Naive thymus-derived CD4-positive, alpha-beta T cell (primary cell): ENCODE measurements around the gene BMAL2. TPM values are rescaled to one million over a fixed set of nuclear protein-coding genes. Genes with fewer than 3 reads are reported as not detected.

Source experiments
- ATAC-seq: fragments of 150-1000 bp; cut with Tn5 transposase; 2 replicates; pipeline ENCODE4 v1.10.0; 2021; ENCODE audit warnings: mild to moderate bottlenecking, moderate library complexity
- CTCF ChIA-PET: fragments of 350-600 bp; sonication (Branson Sonifier 250); formaldehyde crosslinking; loops from one replicate; lab custom pipeline; 2021; ENCODE audit warnings: antibody characterized with exemption; lab: Charles Lee
- POLR2A ChIA-PET: fragments of 350-600 bp; sonication (Branson Sonifier 250); formaldehyde crosslinking; loops from one replicate; lab custom pipeline; 2021; ENCODE audit warnings: antibody characterized with exemption, inconsistent platforms; lab: Charles Lee
- DNase-seq, 9 donors: peaks; one replicate each; pipeline versions ENCODE4 v3.0.0 to v3.0.0-alpha.2; 2020 to 2022; ENCODE audit warnings: mixed read lengths in 1 of 9
- H3K27ac ChIP-seq: one replicate; pipeline ENCODE4 v1.7.0; 2013; ENCODE audit warnings: mild to moderate bottlenecking, low read depth, low read length, moderate library complexity
- H3K27me3 ChIP-seq, 2 donors: one replicate each; pipeline ENCODE4 v1.7.0; 2013; ENCODE audit warnings: low read length in 2 of 2, mild to moderate bottlenecking in 2 of 2, moderate library complexity in 2 of 2; ENCODE audit not compliant: control insufficient read depth in 2 of 2, insufficient read depth in 2 of 2
- H3K36me3 ChIP-seq, 3 experiments: 1 replicate in 2 of 3; 2 replicates in 1 of 3; pipeline ENCODE4 v1.7.0; 2013; ENCODE audit warnings: low read length in 3 of 3, mild to moderate bottlenecking in 3 of 3, moderate library complexity in 1 of 3; ENCODE audit not compliant: insufficient read depth in 3 of 3, control insufficient read depth in 2 of 3
- H3K4me1 ChIP-seq, 2 donors: one replicate each; pipeline ENCODE4 v1.7.0; 2013; ENCODE audit warnings: low read length in 2 of 2, mild to moderate bottlenecking in 2 of 2, moderate library complexity in 1 of 2; ENCODE audit not compliant: control insufficient read depth in 2 of 2, insufficient read depth in 2 of 2
- H3K4me3 ChIP-seq: 2 replicates; pipeline ENCODE4 v1.7.0; 2013; ENCODE audit warnings: mild to moderate bottlenecking, low read length
- H3K9me3 ChIP-seq, 3 experiments: 1 replicate in 2 of 3; 2 replicates in 1 of 3; pipeline ENCODE4 v1.7.0; 2013; ENCODE audit warnings: low read length in 3 of 3; ENCODE audit not compliant: control insufficient read depth in 2 of 3
- H3K27ac Mint-ChIP-seq, 9 donors: one replicate each; pipeline ENCODE4 v1.8.0; 2020 to 2022; ENCODE audit warnings: mixed read lengths in 9 of 9, mild to moderate bottlenecking in 8 of 9, moderate library complexity in 5 of 9, inconsistent platforms in 2 of 9
- H3K27me3 Mint-ChIP-seq, 5 donors: one replicate each; pipeline ENCODE4 v1.8.0; 2021 to 2022; ENCODE audit warnings: mixed read lengths in 5 of 5, mild to moderate bottlenecking in 1 of 5
- H3K36me3 Mint-ChIP-seq, 5 donors: one replicate each; pipeline ENCODE4 v1.8.0; 2020 to 2022; ENCODE audit warnings: mixed read lengths in 5 of 5, mild to moderate bottlenecking in 3 of 5, inconsistent platforms in 1 of 5
- H3K4me1 Mint-ChIP-seq, 7 donors: one replicate each; pipeline ENCODE4 v1.8.0; 2020 to 2022; ENCODE audit warnings: mixed read lengths in 7 of 7, mild to moderate bottlenecking in 3 of 7, inconsistent platforms in 1 of 7
- H3K4me3 Mint-ChIP-seq, 10 donors: one replicate each; pipeline ENCODE4 v1.8.0; 2020 to 2022; ENCODE audit warnings: mild to moderate bottlenecking in 10 of 10, mixed read lengths in 10 of 10, moderate library complexity in 6 of 10, inconsistent platforms in 2 of 10
- H3K9me3 Mint-ChIP-seq, 11 donors: one replicate each; pipeline ENCODE4 v1.8.0; 2020 to 2022; ENCODE audit warnings: mixed read lengths in 11 of 11, mild to moderate bottlenecking in 4 of 11, inconsistent platforms in 1 of 11, moderate library complexity in 1 of 11
- intact Hi-C, 2 donors: fragments of 100-400 bp; cut with micrococcal nuclease; formaldehyde crosslinking; loops; one replicate each; pipeline ENCODE4 v1.15.1; 2023
- polyA plus RNA-seq, 2 donors: library from polyadenylated mRNA; unstranded; fragments of 300-500 nt; fragmentation: Illumina TruSeq; gene quantifications; one replicate each; pipeline ENCODE4 v1.2.3, GENCODE V29; 2021
- total RNA-seq, 6 experiments: library from RNA in 5 of 6; stranded (reverse) in 5 of 6; gene quantifications; 1 replicate in 5 of 6; 2 replicates in 1 of 6; pipeline ENCODE4 v1.2.3 and lab custom pipeline; 2021 to 2026

Gene BMAL2, protein sequence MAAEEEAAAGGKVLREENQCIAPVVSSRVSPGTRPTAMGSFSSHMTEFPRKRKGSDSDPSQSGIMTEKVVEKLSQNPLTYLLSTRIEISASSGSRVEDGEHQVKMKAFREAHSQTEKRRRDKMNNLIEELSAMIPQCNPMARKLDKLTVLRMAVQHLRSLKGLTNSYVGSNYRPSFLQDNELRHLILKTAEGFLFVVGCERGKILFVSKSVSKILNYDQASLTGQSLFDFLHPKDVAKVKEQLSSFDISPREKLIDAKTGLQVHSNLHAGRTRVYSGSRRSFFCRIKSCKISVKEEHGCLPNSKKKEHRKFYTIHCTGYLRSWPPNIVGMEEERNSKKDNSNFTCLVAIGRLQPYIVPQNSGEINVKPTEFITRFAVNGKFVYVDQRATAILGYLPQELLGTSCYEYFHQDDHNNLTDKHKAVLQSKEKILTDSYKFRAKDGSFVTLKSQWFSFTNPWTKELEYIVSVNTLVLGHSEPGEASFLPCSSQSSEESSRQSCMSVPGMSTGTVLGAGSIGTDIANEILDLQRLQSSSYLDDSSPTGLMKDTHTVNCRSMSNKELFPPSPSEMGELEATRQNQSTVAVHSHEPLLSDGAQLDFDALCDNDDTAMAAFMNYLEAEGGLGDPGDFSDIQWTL
- total RNA-seq = 10 to 100 TPM in 1 of 5 experiments, under 1 TPM in 3, not detected in 1; 0.19 to 37.7 (median 0.41) TPM
- polyA plus RNA-seq = not detected
- total RNA-seq (lab: John Stamatoyannopoulos, UW) = not detected

DNA sequence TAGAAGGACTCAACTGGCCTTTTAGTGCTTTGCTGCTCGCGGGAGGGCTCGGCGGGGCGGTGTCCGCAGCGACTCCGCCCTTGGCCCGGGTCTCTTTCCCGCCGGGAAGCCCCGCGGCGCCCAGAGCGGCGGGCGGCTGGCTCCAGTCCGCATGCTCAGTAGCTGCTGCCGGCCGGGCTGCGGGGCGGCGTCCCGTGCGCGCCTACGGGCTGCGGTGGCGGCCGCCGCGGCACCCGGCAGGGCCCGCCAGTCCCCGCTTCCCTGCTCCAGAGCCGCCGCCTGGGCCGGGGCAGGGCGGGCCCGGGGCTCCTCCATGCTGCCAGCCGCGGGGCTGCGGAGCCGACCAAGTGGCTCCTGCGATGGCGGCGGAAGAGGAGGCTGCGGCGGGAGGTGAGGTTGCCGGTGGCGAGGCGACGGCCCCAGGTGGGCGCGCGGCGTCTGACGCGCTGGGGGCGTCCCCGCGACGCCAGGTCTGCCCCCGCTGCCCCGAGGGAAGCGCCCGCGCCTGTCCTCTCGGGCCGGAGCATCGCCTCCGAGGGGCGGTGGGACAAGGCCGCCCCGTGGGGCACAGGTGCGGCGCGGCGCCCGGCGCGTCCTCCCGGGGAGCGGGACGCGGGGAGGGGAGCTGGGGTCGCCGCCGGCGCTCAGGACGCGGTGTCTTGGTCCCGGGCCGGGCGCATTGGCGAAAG lies at the start of gene BMAL2:
TSS of gene BMAL2 (plus strand) at position 123 of the 689 bp plus-strand sequence. CDS start at position 360, 237 bp downstream.
- no peaks in the 10 kb centered on the region for H3K9me3 ChIP-seq
- peak within 1 kb of the TSS in 1 of 9 donors; percentile 94 for H3K27ac Mint-ChIP-seq
- H3K4me3 ChIP-seq = peak within 1 kb of the TSS; percentile 46
- H3K36me3 ChIP-seq = no peaks in the 10 kb centered on the region
- peaks cover 0 to 8% of the 10 kb centered on the region in 2 donors for H3K27me3 ChIP-seq
- DNase-seq (peak in 8 of 9 donors; percentile 12 to 70 (median 16)), ATAC-seq (peak; percentile 62)
- H3K27ac ChIP-seq = no peak within 1 kb of the TSS
- peak within 1 kb of the TSS; percentile 80 to 97 (median 88) for H3K4me3 Mint-ChIP-seq
- H3K36me3 Mint-ChIP-seq = peaks cover 1 to 6% (median 2%) of the 10 kb centered on the region in 5 donors
- peaks cover 4% of the 10 kb centered on the region in 2 donors for H3K4me1 ChIP-seq
- no peaks in the 10 kb centered on the region for H3K9me3 Mint-ChIP-seq
- CTCF ChIA-PET = no interaction called here
- H3K27me3 Mint-ChIP-seq = peaks cover 7 to 48% (median 46%) of the 10 kb centered on the region in 5 donors
- POLR2A ChIA-PET = no interaction called here
- peaks cover 7 to 53% (median 15%) of the 10 kb centered on the region in 7 donors for H3K4me1 Mint-ChIP-seq
- intact Hi-C loops = loop anchor here in 1 of 2 donors (2.0 to 5.0 kb wide), 5 partner anchors 52 to 500 kb away; partner anchors contain the start of genes FGFR1OP2, ITPR2 and PPFIBP1

DNA sequence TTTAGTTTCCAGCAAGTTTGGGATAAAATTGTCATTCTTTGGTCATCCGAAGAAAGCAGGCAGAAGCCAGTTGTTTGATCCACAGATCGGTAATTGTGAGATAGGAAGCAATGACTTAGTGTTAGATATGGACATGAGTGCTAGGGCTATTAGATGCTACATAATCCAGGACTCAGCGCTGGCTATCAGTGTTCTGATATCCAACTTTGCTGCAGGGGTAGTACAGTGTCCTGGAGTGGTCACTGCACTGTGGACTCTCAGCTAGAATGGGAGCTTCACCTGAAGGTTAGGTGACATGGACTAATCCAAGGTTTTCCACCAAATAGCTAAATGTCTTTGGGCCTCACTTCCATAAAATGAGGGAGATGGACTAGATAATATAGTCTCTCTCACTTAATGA lies 48.6 kb upstream of the BMAL2 start:
- H3K4me3 Mint-ChIP-seq = no peak overlapping the region
- ChIA-PET POLR2A (no interaction called here), CTCF (no interaction called here)
- no peak overlapping the region for H3K4me3 ChIP-seq
- no peak for DNase-seq
- H3K27me3 Mint-ChIP-seq = no peaks in the 10 kb centered on the region
- H3K27ac ChIP-seq = no peak overlapping the region
- H3K27me3 ChIP-seq = no peaks in the 10 kb centered on the region
- H3K4me1 Mint-ChIP-seq = peaks cover 4 to 31% (median 14%) of the 10 kb centered on the region in 7 donors
- intact Hi-C loops = no loop called here
- no peaks in the 10 kb centered on the region for H3K9me3 Mint-ChIP-seq
- no peaks in the 10 kb centered on the region for H3K4me1 ChIP-seq
- no peak for ATAC-seq
- no peaks in the 10 kb centered on the region for H3K9me3 ChIP-seq
- H3K36me3 ChIP-seq = no peaks in the 10 kb centered on the region
- H3K36me3 Mint-ChIP-seq = peaks cover 0 to 8% (median 2%) of the 10 kb centered on the region in 5 donors
- H3K27ac Mint-ChIP-seq = no peak overlapping the region

DNA sequence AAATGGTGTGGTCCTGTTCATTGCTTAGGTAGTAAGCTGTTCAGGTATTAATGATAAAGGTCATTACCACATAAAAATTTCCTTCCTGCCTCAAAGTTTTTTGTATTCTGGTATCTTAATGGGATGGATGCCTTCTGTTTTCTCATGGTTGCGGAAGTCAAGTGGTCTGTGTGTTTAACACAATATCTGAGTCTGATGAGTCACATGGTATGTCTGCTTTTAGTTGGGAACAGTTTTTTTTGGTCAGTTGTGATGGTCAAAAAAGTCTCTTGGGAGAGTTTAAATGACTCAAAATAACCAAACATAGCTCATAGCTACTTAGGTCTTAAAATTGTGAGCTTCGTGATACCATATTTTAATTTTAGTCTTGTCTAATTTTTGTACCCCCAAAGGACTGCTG lies 47.9 kb upstream of the BMAL2 start:
- Mint-ChIP-seq H3K4me1 (peaks cover 4 to 29% (median 15%) of the 10 kb centered on the region in 7 donors), H3K4me3 (no peak overlapping the region), H3K27me3 (no peaks in the 10 kb centered on the region), H3K27ac (peak overlapping the region in 1 of 9 donors; percentile 0), H3K9me3 (no peaks in the 10 kb centered on the region), H3K36me3 (peaks cover 0 to 8% (median 2%) of the 10 kb centered on the region in 5 donors)
- H3K36me3 ChIP-seq = no peaks in the 10 kb centered on the region
- intact Hi-C loops = no loop called here
- CTCF ChIA-PET = interaction anchor here (1.4 kb wide), 1 partner anchor 21 kb away, joined by 4 read pairs; no protein-coding TSS in a partner anchor
- no peaks in the 10 kb centered on the region for H3K4me1 ChIP-seq
- POLR2A ChIA-PET = interaction anchor here (0.5 kb wide), 1 partner anchor 258 kb away, joined by 3 read pairs; no protein-coding TSS in a partner anchor
- H3K27me3 ChIP-seq = no peaks in the 10 kb centered on the region
- no peak overlapping the region for H3K4me3 ChIP-seq
- no peak overlapping the region for H3K27ac ChIP-seq
- H3K9me3 ChIP-seq = no peaks in the 10 kb centered on the region
- DNase-seq (no peak), ATAC-seq (no peak)

- CTCF ChIA-PET = interaction anchor here (0.6 to 1.4 kb wide), 2 partner anchors 21 to 373 kb away, joined by 3 to 4 read pairs; no protein-coding TSS in a partner anchor
- H3K27me3 Mint-ChIP-seq = no peaks in the 10 kb centered on the region
- H3K9me3 Mint-ChIP-seq = no peaks in the 10 kb centered on the region
- DNase-seq (no peak), ATAC-seq (no peak)
- H3K4me1 Mint-ChIP-seq = peaks cover 4 to 26% (median 15%) of the 10 kb centered on the region in 7 donors
- peaks cover 0 to 6% (median 2%) of the 10 kb centered on the region in 5 donors for H3K36me3 Mint-ChIP-seq
- H3K36me3 ChIP-seq = no peaks in the 10 kb centered on the region
- no peaks in the 10 kb centered on the region for H3K9me3 ChIP-seq
- no peak overlapping the region for H3K4me3 ChIP-seq
- POLR2A ChIA-PET = interaction anchor here (0.5 kb wide), 1 partner anchor 259 kb away, joined by 3 read pairs; no protein-coding TSS in a partner anchor
- no peak overlapping the region for H3K4me3 Mint-ChIP-seq
- intact Hi-C loops = no loop called here
- no peaks in the 10 kb centered on the region for H3K27me3 ChIP-seq
- no peak overlapping the region for H3K27ac Mint-ChIP-seq
- no peaks in the 10 kb centered on the region for H3K4me1 ChIP-seq
- no peak overlapping the region for H3K27ac ChIP-seq
Observed at GRCh38 chr12:27285403-27285802, 47.2 kb upstream of the BMAL2 start.

GRCh38 chr12:27289414-27289813 lies 43.2 kb upstream of the BMAL2 start:
- H3K36me3 ChIP-seq = no peaks in the 10 kb centered on the region
- CTCF ChIA-PET = no interaction called here
- peaks cover 0 to 5% (median 0%) of the 10 kb centered on the region in 5 donors for H3K36me3 Mint-ChIP-seq
- ATAC-seq (no peak), DNase-seq (no peak)
- H3K27ac Mint-ChIP-seq = no peak overlapping the region
- H3K27ac ChIP-seq = no peak overlapping the region
- H3K4me1 ChIP-seq = no peaks in the 10 kb centered on the region
- H3K9me3 Mint-ChIP-seq = no peaks in the 10 kb centered on the region
- H3K27me3 Mint-ChIP-seq = no peaks in the 10 kb centered on the region
- intact Hi-C loops = no loop called here
- no peaks in the 10 kb centered on the region for H3K27me3 ChIP-seq
- no peak overlapping the region for H3K4me3 Mint-ChIP-seq
- no peaks in the 10 kb centered on the region for H3K9me3 ChIP-seq
- H3K4me1 Mint-ChIP-seq = peaks cover 4 to 28% (median 16%) of the 10 kb centered on the region in 7 donors
- POLR2A ChIA-PET = no interaction called here
- no peak overlapping the region for H3K4me3 ChIP-seq

DNA sequence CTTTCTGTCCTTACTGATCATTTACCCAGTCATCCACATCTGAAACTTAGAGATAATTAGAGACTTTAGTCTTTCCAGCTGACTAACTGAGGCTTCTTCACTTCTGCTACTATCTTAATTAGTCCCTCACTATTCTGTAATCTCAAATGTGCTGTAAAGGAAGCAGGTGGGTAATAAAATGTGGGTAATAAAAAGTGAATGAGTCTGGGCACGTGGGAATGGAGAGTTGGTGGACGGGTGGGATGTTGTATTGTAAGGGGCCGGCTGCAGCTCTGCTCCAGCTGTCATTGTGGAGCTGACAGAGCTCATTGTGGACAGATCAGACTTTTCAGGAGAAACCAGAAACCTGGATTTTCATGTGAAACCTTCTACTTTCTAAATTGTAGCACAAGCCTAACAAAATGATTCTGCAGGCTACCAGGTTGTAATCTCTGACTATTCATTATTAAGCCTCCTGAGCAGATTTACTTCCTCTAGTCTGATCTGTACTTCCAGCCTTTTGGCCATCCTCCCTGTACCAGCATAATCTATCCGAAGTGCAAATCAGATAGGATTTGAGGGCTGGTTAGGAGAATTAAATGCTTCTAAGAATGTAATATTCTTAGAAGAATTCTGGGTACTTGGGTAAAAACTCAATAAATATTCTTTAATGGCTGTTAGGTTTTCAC lies 42.0 kb upstream of the BMAL2 start:
- H3K36me3 ChIP-seq = no peaks in the 10 kb centered on the region
- POLR2A ChIA-PET = no interaction called here

More for the DNA sequence above, 42.0 kb upstream of the BMAL2 start:
- H3K4me1 ChIP-seq = no peaks in the 10 kb centered on the region
- H3K4me1 Mint-ChIP-seq = peaks cover 4 to 19% (median 11%) of the 10 kb centered on the region in 7 donors
- H3K36me3 Mint-ChIP-seq = peaks cover 0 to 5% (median 2%) of the 10 kb centered on the region in 5 donors
- CTCF ChIA-PET = no interaction called here
- intact Hi-C loops = no loop called here
- no peaks in the 10 kb centered on the region for H3K27me3 Mint-ChIP-seq
- H3K27ac Mint-ChIP-seq = no peak overlapping the region
- no peaks in the 10 kb centered on the region for H3K27me3 ChIP-seq
- H3K9me3 Mint-ChIP-seq = no peaks in the 10 kb centered on the region
- H3K4me3 Mint-ChIP-seq = no peak overlapping the region
- no peak overlapping the region for H3K4me3 ChIP-seq
- no peak for DNase-seq
- H3K27ac ChIP-seq = no peak overlapping the region
- ATAC-seq = no peak
- H3K9me3 ChIP-seq = no peaks in the 10 kb centered on the region
